ENCODE data around the gene CCDC27. TPM values are rescaled to one million over a fixed set of nuclear protein-coding genes. Genes with fewer than 3 reads are reported as not detected.

Gene CCDC27
- total RNA-seq, 1 donor from 2014 or later = not detected

GRCh38 chr1:3814771-3815561 lies 62.7 kb downstream of the CCDC27 start:
- intact Hi-C loops (cut with micrococcal nuclease) = no loop called here

- intact Hi-C loops (cut with micrococcal nuclease) = no loop called here
These were observed 64.3 kb downstream of the CCDC27 start for GRCh38 chr1:3816331-3817137.

GRCh38 chr1:3817138-3817740 lies 65.0 kb downstream of the CCDC27 start:
- intact Hi-C loops (cut with micrococcal nuclease) = no loop called here

- intact Hi-C loops (cut with micrococcal nuclease) = no loop called here
These were observed 65.8 kb downstream of the CCDC27 start for GRCh38 chr1:3817821-3818597.

- intact Hi-C loops (cut with micrococcal nuclease) = no loop called here
These were observed 67.5 kb downstream of the CCDC27 start for GRCh38 chr1:3819771-3820200.

- intact Hi-C loops (cut with micrococcal nuclease) = no loop called here
These were observed 68.1 kb downstream of the CCDC27 start for GRCh38 chr1:3820316-3820715.

GRCh38 chr1:3821004-3821403 lies 68.8 kb downstream of the CCDC27 start:
- intact Hi-C loops (cut with micrococcal nuclease) = no loop called here

Other genes starting within 250 kb of the CCDC27 start
- gene MEGF6, start 140.9 kb upstream of the CCDC27 start, total RNA-seq = 10.0 and 11.3 TPM in 2 replicates
- 10.4 and 11.0 TPM in 2 replicates for gene TPRG1L, start 127.4 kb upstream of the CCDC27 start, total RNA-seq
- 33.2 and 38.6 TPM in 2 replicates for gene WRAP73, start 102.3 kb upstream of the CCDC27 start, total RNA-seq
- 2.6 and 2.7 TPM in 2 replicates for gene TP73, start 99.9 kb upstream of the CCDC27 start, total RNA-seq
- gene SMIM1, start 20.3 kb downstream of the CCDC27 start, total RNA-seq = not detected in 2 replicates
- 34.8 and 40.4 TPM in 2 replicates for gene LRRC47, start 44.0 kb downstream of the CCDC27 start, total RNA-seq
- gene CEP104, start 104.8 kb downstream of the CCDC27 start, total RNA-seq = 43.0 and 44.7 TPM in 2 replicates
- gene DFFB, start 105.0 kb downstream of the CCDC27 start, total RNA-seq = 11.2 and 12.7 TPM in 2 replicates
- 28.5 and 28.6 TPM in 2 replicates for gene C1orf174, start 147.8 kb downstream of the CCDC27 start, total RNA-seq